Body of pancreas (tissue), 4 donors: ENCODE data around the gene CELSR3.

Experiments
- CTCF ChIP-seq, 7 experiments: fragments of 450-650 bp in 4 of 7; fragments of 200-600 bp in 3 of 7; sonication (generic) in 3 of 7; IDR thresholded peaks; one replicate each; pipeline ENCODE4 v1.5.1; 2016 to 2019; ENCODE audit warnings: antibody characterized with exemption in 7 of 7
- POLR2A ChIP-seq, 3 donors: fragments of 450-650 bp; IDR thresholded peaks; one replicate each; pipeline ENCODE4 v1.6.1; 2016; ENCODE audit warnings: antibody characterized with exemption in 3 of 3, mild to moderate bottlenecking in 2 of 3

GRCh38 chr3:48696601-48697000, 33.9 kb upstream of the CELSR3 start:
- TF ChIP-seq CTCF (IDR thresholded peaks at IDR 0.05) (no peak), POLR2A (IDR thresholded peaks at IDR 0.05) (no peak)
